ENCODE results near the gene HMHB1. TPM values are rescaled to one million over a fixed set of nuclear protein-coding genes. Genes with fewer than 3 reads are reported as not detected.

HMHB1 gene
- total and polyA plus RNA-seq, 9 of the 15 experiments (the other 6 are each of a cell fraction or from before 2014, with no cell fraction given), result not detected

GRCh38 chr5:143793249-143793648, 18.7 kb upstream of the HMHB1 start (continued):
- TF ChIP-seq E2F6 (IDR thresholded peaks at IDR 0.05; ENCODE audit: borderline replicate concordance in 1 of 2, extremely low read depth in 1 of 2, insufficient read depth in 1 of 2, insufficient read length in 1 of 2, low read depth in 1 of 2, low read length in 1 of 2, poor library complexity in 1 of 2, severe bottlenecking in 1 of 2), result no peak
- no peak for TF ChIP-seq THAP7 (CRISPR knock-in tag; IDR thresholded peaks at IDR 0.05)
- no peak for TF ChIP-seq MTA1 (IDR thresholded peaks at IDR 0.05; ENCODE audit: borderline replicate concordance)
- TF ChIP-seq KLF6 (CRISPR knock-in tag; IDR thresholded peaks at IDR 0.05; ENCODE audit: borderline replicate concordance), result no peak
- TF ChIP-seq ERF (CRISPR knock-in tag; IDR thresholded peaks at IDR 0.05), result no peak

GRCh38 chr5:143796125-143796524, 15.8 kb upstream of the HMHB1 start:
- Histone ChIP-seq H3K27ac (ENCODE audit: extremely low read depth, low read depth, low read length) (no peak overlapping the region), H3K36me3 (ENCODE audit: control insufficient read depth, insufficient read depth, low read length) (no peaks in the 10 kb centered on the region), H3K27me3 (ENCODE audit: control insufficient read depth in 2 of 2, insufficient read depth in 2 of 2, low read length in 2 of 2) (no peaks in the 10 kb centered on the region), H3K4me3 (no peak overlapping the region), H3K79me2 (ENCODE audit: control insufficient read depth, insufficient read depth, low read length) (no peaks in the 10 kb centered on the region), H3K4me2 (ENCODE audit: insufficient read depth, low read length) (no peak overlapping the region), H4K20me1 (replicated peaks; ENCODE audit: control insufficient read depth, insufficient read depth, low read length) (no peaks in the 10 kb centered on the region), H3K9me1 (ENCODE audit: control insufficient read depth, insufficient read depth, low read length) (no peaks in the 10 kb centered on the region), H3K9me3 (replicated peaks; ENCODE audit: control insufficient read depth, insufficient read depth, low read depth, low read length) (no peaks in the 10 kb centered on the region), H2AFZ (ENCODE audit: low read depth, low read length) (no peak overlapping the region), H3K4me1 (replicated peaks in 1 of 2; ENCODE audit: control insufficient read depth in 2 of 2, insufficient read depth in 2 of 2, low read length in 2 of 2) (no peaks in the 10 kb centered on the region), H3K9ac (ENCODE audit: insufficient read depth in 1 of 2, low read depth in 2 of 2, low read length in 2 of 2) (no peak overlapping the region)
- intact Hi-C loops (cut with micrococcal nuclease) (no loop called here), in situ Hi-C loops (cut with MboI) (no loop called here)
- BruUV-seq (replicated peaks), result no TSS peak
- ChIA-PET POLR2A (no interaction called here), CTCF (ENCODE audit: low intra/inter-chr PET ratio) (no interaction called here)
- WGBS (ENCODE audit: insufficient coverage, low coverage, missing lambda C conversion rate), result 0% methylated on average over 4 of the region's 4 CpGs
- ATAC-seq (no peak), DNase-seq (ENCODE audit: extremely low read depth in 1 of 4, low spot score in 3 of 4) (no peak), FAIRE-seq (no peak)
- no peak for TF ChIP-seq SIN3A (IDR thresholded peaks at IDR 0.05; ENCODE audit: borderline replicate concordance in 2 of 2, control insufficient read depth in 1 of 2, low read depth in 2 of 2, low read length in 2 of 2)

All from K562 (cell line).